IPS-NIHi11 (cell line): ENCODE results near the gene ATG9A.
"Not testable (repeated sequence)": the region's sequence is repeated elsewhere in the genome, so short reads cannot be mapped to it uniquely, and the experiment has no call there.

Experiments used
- DNase-seq: peaks from one replicate; pipeline ENCODE4 v3.0.0; 2012; ENCODE audit warnings: mixed read lengths, low spot score

ATG9A gene

GRCh38 chr2:219206328-219207133 is 22.9 kb downstream of the ATG9A start, which contains the start of gene ZFAND2B:
TSS of gene ZFAND2B (plus strand) at chr2:219206782. CDS start at chr2:219206988, 206 bp downstream.
- peak; percentile 100 for DNase-seq

GRCh38 chr2:219205981-219206327 is 23.5 kb downstream of the ATG9A start:
- DNase-seq, result no peak

DNA sequence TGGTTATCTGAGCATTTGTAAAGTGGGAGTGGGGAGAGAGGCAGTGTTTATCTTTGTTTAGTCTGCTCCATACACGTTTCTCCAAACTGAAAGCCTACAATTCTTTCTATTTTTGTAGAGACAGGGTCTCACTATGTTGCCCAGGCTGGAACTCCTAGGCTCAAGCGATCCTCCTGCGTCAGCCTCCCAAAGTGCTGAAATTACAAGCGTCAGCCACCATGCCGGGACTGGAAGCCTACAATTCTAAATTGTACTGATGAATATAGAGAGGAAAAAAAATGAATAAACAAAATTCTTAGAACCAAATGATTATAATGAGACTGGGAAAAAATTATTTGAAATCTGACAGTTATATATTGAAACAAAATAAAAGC is 24.3 kb downstream of the ATG9A start:
- no peak for DNase-seq

GRCh38 chr2:219204425-219205164 is 24.8 kb downstream of the ATG9A start:
- no peak for DNase-seq

GRCh38 chr2:219201331-219201730 is 28.1 kb downstream of the ATG9A start:
- DNase-seq, result not testable (repeated sequence)

GRCh38 chr2:219200502-219201326 is 28.7 kb downstream of the ATG9A start:
- not testable (repeated sequence) for DNase-seq

GRCh38 chr2:219199470-219200211 is 29.8 kb downstream of the ATG9A start:
- no peak for DNase-seq

DNA sequence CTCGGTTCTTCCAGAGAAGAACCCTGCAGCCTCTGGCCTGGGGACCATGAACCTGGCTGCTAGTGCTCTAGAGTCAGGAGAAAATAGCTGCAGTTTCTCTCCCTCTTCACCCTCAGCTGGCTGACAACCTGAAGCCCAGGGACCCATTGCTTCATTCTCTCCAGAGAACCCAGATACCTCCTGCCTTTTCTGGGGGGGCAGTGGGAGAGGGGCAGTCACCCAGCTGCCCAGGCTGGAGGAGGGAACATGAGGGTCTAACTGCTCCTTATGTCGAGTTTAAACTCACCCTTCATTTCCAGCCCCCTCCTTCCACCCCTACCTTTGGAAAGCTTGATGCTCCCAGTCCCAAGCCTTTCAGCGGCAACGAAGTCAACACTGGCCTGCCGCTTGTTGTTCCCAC is 30.5 kb downstream of the ATG9A start:
- DNase-seq, result no peak

- DNase-seq, result no peak
These were observed 32.0 kb downstream of the ATG9A start for GRCh38 chr2:219197388-219197787.

DNA sequence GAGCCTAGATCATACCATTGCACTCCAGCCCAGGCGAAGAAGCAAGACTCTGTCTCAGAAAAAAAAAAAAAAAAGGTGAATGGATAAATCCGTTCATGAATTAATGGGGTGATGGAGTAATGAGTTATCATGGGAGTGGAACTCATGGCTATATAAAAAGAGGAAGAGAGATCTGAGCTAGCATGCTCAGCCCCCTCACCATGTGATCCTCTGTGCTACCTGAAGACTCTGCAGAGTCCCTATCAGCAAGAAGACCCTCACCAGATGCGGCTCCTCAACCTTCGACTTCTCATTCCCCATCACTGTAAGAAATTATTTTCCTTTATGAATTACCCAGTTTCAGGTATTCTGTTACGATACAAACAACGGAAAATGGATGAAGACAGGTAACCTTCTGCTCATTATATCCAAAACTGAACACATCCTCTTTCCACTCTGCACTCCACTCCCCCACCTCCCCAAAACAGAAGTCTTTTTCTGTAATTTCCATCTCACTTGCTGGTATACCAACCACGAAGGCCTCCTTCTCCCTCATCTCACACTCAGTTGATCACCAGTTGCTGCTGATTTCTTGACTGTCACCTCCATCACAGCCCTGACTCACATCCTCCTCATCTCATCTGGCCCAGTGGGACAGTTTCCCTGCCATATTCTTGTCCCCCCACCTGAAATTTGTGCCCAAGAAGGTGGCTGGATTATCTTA is 42.5 kb downstream of the ATG9A start:
- no peak for DNase-seq

- no peak for DNase-seq
These were observed 45.3 kb downstream of the ATG9A start for GRCh38 chr2:219184121-219184520.

- DNase-seq, result no peak
These were observed 46.2 kb downstream of the ATG9A start for GRCh38 chr2:219183151-219183772.

DNA sequence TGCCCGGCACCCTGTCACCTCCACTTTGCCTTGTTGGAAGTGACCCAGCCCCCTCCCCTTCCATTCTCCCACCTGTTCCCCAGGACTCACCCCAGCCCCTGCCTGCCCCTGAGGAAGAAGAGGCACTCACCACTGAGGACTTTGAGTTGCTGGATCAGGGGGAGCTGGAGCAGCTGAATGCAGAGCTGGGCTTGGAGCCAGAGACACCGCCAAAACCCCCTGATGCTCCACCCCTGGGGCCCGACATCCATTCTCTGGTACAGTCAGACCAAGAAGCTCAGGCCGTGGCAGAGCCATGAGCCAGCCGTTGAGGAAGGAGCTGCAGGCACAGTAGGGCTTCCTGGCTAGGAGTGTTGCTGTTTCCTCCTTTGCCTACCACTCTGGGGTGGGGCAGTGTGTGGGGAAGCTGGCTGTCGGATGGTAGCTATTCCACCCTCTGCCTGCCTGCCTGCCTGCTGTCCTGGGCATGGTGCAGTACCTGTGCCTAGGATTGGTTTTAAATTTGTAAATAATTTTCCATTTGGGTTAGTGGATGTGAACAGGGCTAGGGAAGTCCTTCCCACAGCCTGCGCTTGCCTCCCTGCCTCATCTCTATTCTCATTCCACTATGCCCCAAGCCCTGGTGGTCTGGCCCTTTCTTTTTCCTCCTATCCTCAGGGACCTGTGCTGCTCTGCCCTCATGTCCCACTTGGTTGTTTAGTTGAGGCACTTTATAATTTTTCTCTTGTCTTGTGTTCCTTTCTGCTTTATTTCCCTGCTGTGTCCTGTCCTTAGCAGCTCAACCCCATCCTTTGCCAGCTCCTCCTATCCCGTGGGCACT is 46.9 kb downstream of the ATG9A start:
- DNase-seq, result no peak

DNA sequence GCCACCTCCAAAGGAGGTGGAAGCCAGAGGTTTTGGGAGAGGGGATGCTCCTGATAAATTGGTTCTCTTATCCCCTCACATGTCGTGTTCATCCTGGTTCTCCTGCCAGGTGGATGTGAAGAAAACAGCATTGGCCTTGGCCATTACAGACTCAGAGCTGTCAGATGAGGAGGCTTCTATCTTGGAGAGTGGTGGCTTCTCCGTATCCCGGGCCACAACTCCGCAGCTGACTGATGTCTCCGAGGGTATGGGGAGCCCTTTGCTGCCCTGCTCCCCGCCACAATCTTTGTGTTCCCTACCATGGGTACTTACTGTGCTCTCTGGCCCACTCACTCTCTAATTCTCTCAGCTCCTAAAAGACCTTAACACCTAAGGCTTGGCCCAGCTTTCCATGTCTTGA is 47.9 kb downstream of the ATG9A start:
- no peak for DNase-seq

GRCh38 chr2:219180961-219181360 is 48.5 kb downstream of the ATG9A start:
- DNase-seq, result no peak

- no peak for DNase-seq
These were observed 49.6 kb downstream of the ATG9A start for GRCh38 chr2:219179601-219180465.

DNA sequence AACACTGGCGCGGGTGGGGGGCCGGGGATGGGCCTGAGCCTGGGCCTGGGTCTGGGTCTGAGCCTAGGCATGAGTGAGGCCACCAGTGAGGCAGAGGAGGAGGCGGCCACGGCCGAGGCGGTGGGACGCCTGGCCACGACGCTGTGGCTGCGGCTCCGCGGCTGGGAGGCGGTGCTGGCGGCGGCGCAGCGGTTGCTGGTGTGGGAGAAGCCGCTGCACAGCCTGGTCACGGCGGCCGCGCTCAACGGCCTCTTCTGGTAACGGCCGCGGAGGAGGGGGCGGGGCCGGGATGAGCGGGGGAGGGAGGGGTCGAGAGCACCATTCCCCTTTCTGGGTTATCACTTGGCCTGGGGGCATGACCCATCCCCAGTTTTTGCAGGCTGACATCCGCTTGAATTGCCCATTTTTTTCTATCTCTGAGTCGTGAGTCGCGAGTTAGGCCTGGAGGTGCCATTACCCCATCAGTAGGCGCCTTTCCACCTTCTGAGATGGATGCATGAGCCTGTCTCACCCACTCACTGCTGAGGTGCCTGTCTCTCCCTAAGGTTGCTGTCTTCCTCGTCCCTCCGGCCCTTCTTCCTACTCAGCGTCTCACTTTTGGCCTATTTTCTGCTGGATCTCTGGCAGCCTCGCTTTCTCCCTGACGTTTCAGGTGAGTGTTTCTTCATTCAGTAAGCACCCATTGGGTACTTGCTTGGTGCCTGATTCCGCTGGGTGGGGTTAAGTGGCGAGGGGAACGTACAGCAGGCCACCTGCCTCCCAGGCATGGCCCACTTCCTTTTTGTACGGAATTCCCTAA is 50.9 kb downstream of the ATG9A start:
- peak; percentile 69 for DNase-seq
